ENCODE measurements around the gene ZFP36L1.

ZFP36L1 gene

GRCh38 chr14:68813318-68813838, 20.5 kb upstream of the ZFP36L1 start:
- H3K36me3 ChIP-seq (ENCODE audit: insufficient read depth, low read length) = no peaks in the 10 kb centered on the region
- H3K27me3 ChIP-seq (ENCODE audit: insufficient read depth, low read length, poor library complexity) = no peaks in the 10 kb centered on the region
- DNase-seq = no peak
- H3K9ac ChIP-seq (ENCODE audit: low read depth, low read length) = no peak overlapping the region
- no peak overlapping the region for H2AFZ ChIP-seq (ENCODE audit: low read depth, low read length)
- no peaks in the 10 kb centered on the region for H3K9me3 ChIP-seq (ENCODE audit: insufficient read depth, low read length, severe bottlenecking)
- ATAC-seq (ENCODE audit: insufficient read depth, low read depth) = no peak
- H3K4me1 ChIP-seq (ENCODE audit: insufficient read depth, low read length) = peaks cover 34% of the 10 kb centered on the region
- no peak for TF ChIP-seq EZH2 (IDR thresholded peaks at IDR 0.05; ENCODE audit: borderline replicate concordance, low read depth, low read length, severe bottlenecking)
- no peak for TF ChIP-seq CTCF (IDR thresholded peaks at IDR 0.05; ENCODE audit: borderline replicate concordance, extremely low read depth, low read length, poor library complexity, severe bottlenecking)
- no peak overlapping the region for H3K4me2 ChIP-seq (ENCODE audit: insufficient read depth, low read length)
- H3K79me2 ChIP-seq (ENCODE audit: insufficient read depth, low read length) = no peaks in the 10 kb centered on the region; the same call in 1 of the 2 replicates
- no peak overlapping the region for H3K4me3 ChIP-seq (ENCODE audit: low read depth in 1 of 2, low read length in 2 of 2)
- H4K20me1 ChIP-seq (ENCODE audit: insufficient read depth, low read length) = no peaks in the 10 kb centered on the region
- no peak overlapping the region for H3K27ac ChIP-seq (ENCODE audit: low read length)

DNA sequence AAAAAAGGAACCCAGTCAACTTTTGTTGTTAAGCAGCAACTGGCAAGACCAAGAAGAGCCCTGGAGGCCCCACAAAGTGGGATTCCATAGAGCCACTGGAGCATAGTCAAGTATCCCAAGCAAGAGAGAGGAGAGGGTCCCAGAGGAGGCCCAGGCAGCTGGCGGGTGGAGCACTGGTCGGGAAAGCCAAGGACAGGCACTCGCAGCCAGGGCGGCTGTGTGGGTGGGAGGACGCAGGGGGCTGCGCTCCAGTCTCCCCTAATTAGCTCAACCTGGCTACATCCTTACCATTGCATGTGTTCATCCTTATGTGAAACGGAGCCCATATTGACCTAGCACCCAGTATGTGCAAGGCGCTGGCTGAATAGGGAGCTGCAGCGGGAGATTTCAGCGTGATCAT, 18.3 kb upstream of the ZFP36L1 start:
- Histone ChIP-seq H3K27me3 (ENCODE audit: insufficient read depth, low read length, poor library complexity) (no peaks in the 10 kb centered on the region), H3K27ac (ENCODE audit: low read length) (no peak overlapping the region), H4K20me1 (ENCODE audit: insufficient read depth, low read length) (no peaks in the 10 kb centered on the region), H3K4me2 (ENCODE audit: insufficient read depth, low read length) (no peak overlapping the region), H2AFZ (ENCODE audit: low read depth, low read length) (no peak overlapping the region), H3K9me3 (ENCODE audit: insufficient read depth, low read length, severe bottlenecking) (no peaks in the 10 kb centered on the region), H3K36me3 (ENCODE audit: insufficient read depth, low read length) (no peaks in the 10 kb centered on the region), H3K9ac (ENCODE audit: low read depth, low read length) (no peak overlapping the region), H3K79me2 (ENCODE audit: insufficient read depth, low read length) (no peaks in the 10 kb centered on the region; the same call in 1 of the 2 replicates), H3K4me1 (ENCODE audit: insufficient read depth, low read length) (peaks cover 25% of the 10 kb centered on the region), H3K4me3 (ENCODE audit: low read depth in 1 of 2, low read length in 2 of 2) (no peak overlapping the region)
- ATAC-seq (ENCODE audit: insufficient read depth, low read depth) (no peak), DNase-seq (no peak)
- no peak for TF ChIP-seq EZH2 (IDR thresholded peaks at IDR 0.05; ENCODE audit: borderline replicate concordance, low read depth, low read length, severe bottlenecking)
- TF ChIP-seq CTCF (IDR thresholded peaks at IDR 0.05; ENCODE audit: borderline replicate concordance, extremely low read depth, low read length, poor library complexity, severe bottlenecking) = no peak

GRCh38 chr14:68810173-68811153, 17.6 kb upstream of the ZFP36L1 start:
- H2AFZ ChIP-seq (ENCODE audit: low read depth, low read length) = no peak overlapping the region
- DNase-seq (no peak), ATAC-seq (ENCODE audit: insufficient read depth, low read depth) (no peak)
- no peaks in the 10 kb centered on the region for H4K20me1 ChIP-seq (ENCODE audit: insufficient read depth, low read length)
- no peaks in the 10 kb centered on the region for H3K27me3 ChIP-seq (ENCODE audit: insufficient read depth, low read length, poor library complexity)
- H3K4me1 ChIP-seq (ENCODE audit: insufficient read depth, low read length) = peaks cover 18% of the 10 kb centered on the region
- H3K79me2 ChIP-seq (ENCODE audit: insufficient read depth, low read length) = no peaks in the 10 kb centered on the region; the same call in 1 of the 2 replicates
- no peak overlapping the region for H3K27ac ChIP-seq (ENCODE audit: low read length)
- H3K4me2 ChIP-seq (ENCODE audit: insufficient read depth, low read length) = no peak overlapping the region
- no peaks in the 10 kb centered on the region for H3K9me3 ChIP-seq (ENCODE audit: insufficient read depth, low read length, severe bottlenecking)
- no peaks in the 10 kb centered on the region for H3K36me3 ChIP-seq (ENCODE audit: insufficient read depth, low read length)
- no peak overlapping the region for H3K9ac ChIP-seq (ENCODE audit: low read depth, low read length)
- H3K4me3 ChIP-seq (ENCODE audit: low read depth in 1 of 2, low read length in 2 of 2) = no peak overlapping the region
- TF ChIP-seq EZH2 (IDR thresholded peaks at IDR 0.05; ENCODE audit: borderline replicate concordance, low read depth, low read length, severe bottlenecking) = no peak
- no peak for TF ChIP-seq CTCF (IDR thresholded peaks at IDR 0.05; ENCODE audit: borderline replicate concordance, extremely low read depth, low read length, poor library complexity, severe bottlenecking)
